SJSA1 (cell line): ENCODE results near the gene TSPAN13. TPM values are rescaled to one million over a fixed set of nuclear protein-coding genes. Genes with fewer than 3 reads are reported as not detected.
A peak's percentile ranks its signal among the peaks of the same experiment; 100 is the strongest.
"Not testable (repeated sequence)": the region's sequence is repeated elsewhere in the genome, so short reads cannot be mapped to it uniquely, and the experiment has no call there.

Experiments
- DNase-seq, 2 experiments: peaks; one replicate each; pipeline ENCODE4 v3.0.0-alpha.2; 2015 to 2020; ENCODE audit warnings: low spot score in 2 of 2, low read depth in 1 of 2
- H3K27ac ChIP-seq: fragments of 250-450 bp; sonication (Bioruptor Pico); 2 replicates; pipeline ENCODE4 v1.5.1; 2020; ENCODE audit warnings: mild to moderate bottlenecking, moderate library complexity
- H3K27me3 ChIP-seq: fragments of 250-450 bp; sonication (Bioruptor Pico); replicated peaks from 2 replicates; pipeline ENCODE4 v1.5.1; 2020; ENCODE audit warnings: mild to moderate bottlenecking, moderate library complexity
- H3K36me3 ChIP-seq: fragments of 250-450 bp; sonication (Bioruptor Pico); 2 replicates; pipeline ENCODE4 v1.5.1; 2020; ENCODE audit warnings: mild to moderate bottlenecking
- H3K4me1 ChIP-seq: fragments of 250-450 bp; sonication (Bioruptor Pico); replicated peaks from 2 replicates; pipeline ENCODE4 v1.6.1; 2021; ENCODE audit warnings: mild to moderate bottlenecking
- H3K4me3 ChIP-seq: fragments of 250-450 bp; sonication (Bioruptor Pico); 2 replicates; pipeline ENCODE4 v1.5.1; 2020; ENCODE audit warnings: mild to moderate bottlenecking
- H3K9me3 ChIP-seq: fragments of 250-450 bp; sonication (Bioruptor Pico); replicated peaks from 2 replicates; pipeline ENCODE4 v1.5.1; 2020; ENCODE audit warnings: mild to moderate bottlenecking
- total RNA-seq: library from RNA; depleted of rRNA; stranded (reverse); fragments of >200 nt; shearing (Covaris generic); gene quantifications from 2 replicates; pipeline ENCODE4 v1.2.3, GENCODE V29; 2014

The TSPAN13 gene
- total RNA-seq, 1 experiment from 2014 or later = 64.3 TPM

DNA sequence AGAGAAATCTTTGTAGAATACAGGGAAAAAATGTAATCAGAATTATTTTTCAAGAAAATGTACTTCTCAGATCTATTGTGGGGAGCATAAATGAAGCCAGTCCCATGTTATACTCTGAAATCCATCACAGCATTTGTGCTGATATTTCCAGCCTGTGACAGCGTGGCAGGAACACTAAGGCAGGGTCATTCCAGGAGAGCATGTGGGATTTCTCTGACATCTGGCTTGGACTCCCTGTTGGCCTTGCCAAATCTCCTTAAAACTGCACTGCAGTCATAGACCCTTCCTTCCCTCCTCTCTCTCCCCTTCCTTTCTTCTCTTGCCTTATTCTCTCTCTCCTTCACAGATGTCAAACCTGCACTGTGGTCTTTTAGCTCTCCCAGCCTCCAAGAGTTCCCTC lies 6.5 kb upstream of the TSPAN13 start:
- Histone ChIP-seq H3K36me3 (no peaks in the 10 kb centered on the region), H3K4me1 (peaks cover 23% of the 10 kb centered on the region)

DNA sequence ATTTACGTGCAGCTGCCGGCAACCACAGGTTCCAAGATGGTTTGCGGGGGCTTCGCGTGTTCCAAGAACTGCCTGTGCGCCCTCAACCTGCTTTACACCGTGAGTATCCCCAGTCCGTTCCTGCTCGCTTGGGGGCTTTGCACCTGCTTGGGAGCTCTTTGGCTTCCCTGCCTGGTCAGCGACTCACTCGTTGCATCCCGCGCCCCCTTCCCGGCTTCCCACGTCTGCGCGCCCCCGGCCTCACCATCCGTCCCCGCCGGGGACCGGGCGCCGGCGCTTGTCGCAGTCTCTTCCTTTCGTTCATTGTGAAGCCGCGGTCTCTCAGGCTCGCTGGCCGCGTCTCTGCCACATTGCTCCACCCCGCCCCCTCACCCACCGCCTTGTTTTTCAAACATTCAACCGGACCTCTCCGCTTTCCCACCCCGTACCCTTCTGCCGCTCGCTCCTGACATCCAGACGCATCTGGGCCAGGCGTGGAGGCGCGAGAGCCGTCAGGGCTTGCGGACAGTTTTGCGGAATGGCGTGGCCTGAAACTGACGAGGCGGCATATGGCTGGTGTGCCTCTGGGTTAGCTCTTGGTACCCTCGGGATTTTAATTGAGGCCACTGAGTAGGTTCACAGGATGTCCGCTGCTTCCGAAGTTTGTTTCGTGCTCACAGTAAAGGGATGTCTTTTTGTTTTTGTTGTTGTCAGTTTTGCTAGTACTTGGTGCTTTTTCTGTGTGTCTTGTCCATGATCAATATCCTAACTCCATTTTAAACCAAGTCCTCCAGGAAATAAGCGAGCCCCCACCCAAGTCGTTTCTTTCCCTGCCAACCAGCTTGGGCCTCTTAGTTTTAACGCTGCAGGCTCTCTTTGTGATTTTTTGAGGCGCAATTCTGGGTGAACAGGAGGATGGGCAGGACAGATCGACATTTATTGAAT lies 639 bp downstream of the TSPAN13 start:
- Histone ChIP-seq H3K9me3 (no peaks in the 10 kb centered on the region), H3K4me1 (peaks cover 13% of the 10 kb centered on the region), H3K27me3 (no peaks in the 10 kb centered on the region), H3K36me3 (no peaks in the 10 kb centered on the region), H3K4me3 (peak overlapping the region; percentile 59), H3K27ac (no peak overlapping the region)
- DNase-seq = peak; percentile 61 to 62

More for the DNA sequence above, 6.5 kb upstream of the TSPAN13 start:
- H3K4me3 ChIP-seq = no peak overlapping the region
- DNase-seq = no peak
- no peaks in the 10 kb centered on the region for H3K9me3 ChIP-seq
- H3K27me3 ChIP-seq = no peaks in the 10 kb centered on the region
- H3K27ac ChIP-seq = no peak overlapping the region

DNA sequence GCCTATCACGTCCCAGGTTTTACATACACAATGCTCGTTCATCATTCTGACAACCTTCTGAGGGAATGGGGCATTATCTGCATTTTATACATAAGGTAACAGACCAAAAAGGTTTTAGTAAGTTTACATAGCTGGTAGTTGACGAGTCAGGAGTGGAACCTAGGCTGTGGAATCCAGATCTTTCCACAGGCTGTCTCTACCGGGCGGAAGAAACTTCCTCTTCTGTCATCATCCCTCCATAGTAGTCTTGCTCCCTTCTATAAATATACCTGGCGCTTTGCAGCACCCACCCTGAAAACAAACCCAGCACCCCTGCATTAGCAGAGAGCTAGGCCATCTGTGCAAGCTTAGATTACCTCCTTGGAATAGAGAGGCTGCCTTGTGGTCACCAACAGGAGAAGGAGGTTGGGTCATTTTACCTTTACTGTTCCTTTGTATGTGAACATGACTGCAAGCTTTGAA lies 1.3 kb downstream of the TSPAN13 start:
- Histone ChIP-seq H3K4me3 (peak overlapping the region; percentile 59), H3K27me3 (no peaks in the 10 kb centered on the region), H3K27ac (no peak overlapping the region), H3K4me1 (peaks cover 13% of the 10 kb centered on the region), H3K36me3 (no peaks in the 10 kb centered on the region), H3K9me3 (no peaks in the 10 kb centered on the region)
- peak in 1 of 2 experiments; percentile 23 for DNase-seq

DNA sequence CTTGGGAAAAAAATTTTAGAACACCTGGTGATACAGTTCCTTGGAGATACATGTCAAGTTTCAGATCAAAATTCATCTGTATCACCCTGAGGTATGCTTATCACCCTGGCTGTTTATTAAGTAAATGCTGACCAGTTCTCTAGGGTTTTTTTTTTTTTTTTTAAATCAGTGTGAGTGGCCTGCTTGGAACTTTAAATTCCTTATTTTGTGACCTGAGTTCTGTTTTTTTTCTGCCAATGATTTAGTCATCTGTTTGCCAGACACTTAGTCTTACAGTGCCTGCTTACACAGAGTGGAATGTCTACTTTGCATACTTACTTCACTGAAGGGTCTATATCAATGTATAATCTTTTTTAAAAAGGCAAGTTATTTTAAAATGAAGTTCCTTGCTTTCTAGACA lies 1.8 kb downstream of the TSPAN13 start:
- H3K27ac ChIP-seq = no peak overlapping the region
- H3K36me3 ChIP-seq = no peaks in the 10 kb centered on the region
- H3K27me3 ChIP-seq = no peaks in the 10 kb centered on the region
- H3K9me3 ChIP-seq = no peaks in the 10 kb centered on the region
- peak in 1 of 2 experiments; percentile 22 for DNase-seq
- H3K4me3 ChIP-seq = no peak overlapping the region
- peaks cover 13% of the 10 kb centered on the region for H3K4me1 ChIP-seq

DNA sequence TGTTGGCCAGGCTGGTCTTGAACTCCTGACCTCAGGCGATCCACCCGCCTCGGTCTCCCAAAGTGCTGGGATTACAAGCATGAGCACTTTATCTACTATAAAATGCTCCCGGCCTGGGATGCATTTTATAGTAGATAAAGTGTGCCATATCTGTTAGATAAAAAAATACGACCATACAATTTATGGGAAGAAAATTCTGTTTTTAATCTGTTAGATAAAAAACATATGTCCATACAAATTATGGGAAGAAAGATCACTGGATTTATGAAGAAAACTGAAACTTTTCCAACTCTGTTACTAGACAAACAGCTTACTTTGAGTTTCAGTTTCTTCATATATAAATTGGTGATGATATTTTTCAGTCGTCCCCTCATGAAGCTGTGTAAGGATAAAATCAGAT lies 4.5 kb downstream of the TSPAN13 start:
- H3K4me3 ChIP-seq = no peak overlapping the region
- H3K4me1 ChIP-seq = peaks cover 13% of the 10 kb centered on the region
- H3K27ac ChIP-seq = no peak overlapping the region
- H3K27me3 ChIP-seq = no peaks in the 10 kb centered on the region
- H3K9me3 ChIP-seq = no peaks in the 10 kb centered on the region
- no peak for DNase-seq
- H3K36me3 ChIP-seq = no peaks in the 10 kb centered on the region

DNA sequence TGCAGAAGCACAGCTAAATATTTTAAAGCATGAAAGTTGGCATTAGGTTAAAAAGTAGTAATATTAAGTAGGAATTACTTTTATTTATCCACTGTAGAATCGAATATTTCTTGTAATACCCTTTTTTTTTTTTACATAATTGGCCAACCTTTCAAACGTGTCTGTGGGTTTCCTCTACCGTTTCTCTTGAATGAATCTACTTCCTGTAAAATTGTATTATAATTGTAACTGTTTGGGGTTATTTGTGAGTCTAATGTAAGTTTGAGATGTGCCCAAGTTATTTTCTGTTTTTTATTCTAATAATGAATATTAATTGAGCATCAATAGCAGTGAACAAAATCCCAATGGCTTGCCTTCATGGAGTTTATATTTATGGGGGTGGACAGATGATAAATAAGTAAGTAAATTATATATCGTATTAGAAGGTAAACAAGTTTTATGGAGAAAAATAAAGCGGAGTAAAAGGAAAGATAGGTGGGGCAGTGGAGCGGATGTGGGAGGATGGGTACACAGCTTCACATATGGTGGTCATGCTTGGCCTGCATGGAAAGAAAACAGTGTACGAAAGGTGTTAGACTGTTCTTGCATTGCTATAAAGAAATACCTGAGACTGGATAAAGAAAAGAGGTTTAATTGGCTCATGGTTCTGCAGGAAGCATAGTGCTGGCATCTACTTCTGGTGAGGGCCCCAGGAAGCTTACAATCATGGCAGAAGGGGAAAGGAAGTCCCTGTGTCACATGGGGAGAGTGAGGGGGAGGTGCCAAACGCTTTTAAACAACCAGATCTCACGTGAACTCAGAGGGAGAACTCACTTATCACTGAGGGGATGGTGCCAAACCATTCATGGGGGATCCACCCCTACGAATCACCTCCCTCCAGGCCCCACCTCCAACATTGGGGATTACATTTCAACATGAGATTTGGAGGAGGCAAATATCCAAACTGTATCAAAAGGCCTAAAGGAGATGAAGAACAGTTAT lies 5.4 kb downstream of the TSPAN13 start:
- H3K27me3 ChIP-seq = no peaks in the 10 kb centered on the region
- H3K36me3 ChIP-seq = no peaks in the 10 kb centered on the region
- H3K9me3 ChIP-seq = no peaks in the 10 kb centered on the region
- H3K27ac ChIP-seq = no peak overlapping the region
- H3K4me3 ChIP-seq = no peak overlapping the region
- DNase-seq = no peak
- H3K4me1 ChIP-seq = peaks cover 13% of the 10 kb centered on the region

DNA sequence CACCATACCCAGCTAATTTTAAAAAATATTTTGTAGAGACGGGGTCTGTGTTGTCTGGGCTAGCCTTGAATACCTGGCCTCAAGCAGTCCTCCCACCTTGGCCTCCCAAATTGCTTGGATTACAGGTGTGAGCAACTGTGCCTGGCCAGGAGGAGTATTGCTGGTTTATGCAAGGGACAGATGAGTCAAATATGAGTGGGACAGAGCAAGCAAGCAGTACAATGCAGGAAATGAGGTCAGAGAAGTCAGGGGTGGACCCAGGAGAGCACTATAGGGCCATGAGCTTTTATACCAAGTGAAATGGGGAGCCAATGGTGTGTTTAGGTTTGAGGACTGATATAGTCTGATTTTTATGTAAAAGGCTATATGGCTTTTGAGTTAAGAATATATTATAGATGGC lies 6.3 kb downstream of the TSPAN13 start:
- Histone ChIP-seq H3K36me3 (no peaks in the 10 kb centered on the region), H3K9me3 (no peaks in the 10 kb centered on the region), H3K4me3 (no peak overlapping the region), H3K4me1 (peaks cover 9% of the 10 kb centered on the region), H3K27me3 (no peaks in the 10 kb centered on the region), H3K27ac (no peak overlapping the region)
- DNase-seq = no peak

DNA sequence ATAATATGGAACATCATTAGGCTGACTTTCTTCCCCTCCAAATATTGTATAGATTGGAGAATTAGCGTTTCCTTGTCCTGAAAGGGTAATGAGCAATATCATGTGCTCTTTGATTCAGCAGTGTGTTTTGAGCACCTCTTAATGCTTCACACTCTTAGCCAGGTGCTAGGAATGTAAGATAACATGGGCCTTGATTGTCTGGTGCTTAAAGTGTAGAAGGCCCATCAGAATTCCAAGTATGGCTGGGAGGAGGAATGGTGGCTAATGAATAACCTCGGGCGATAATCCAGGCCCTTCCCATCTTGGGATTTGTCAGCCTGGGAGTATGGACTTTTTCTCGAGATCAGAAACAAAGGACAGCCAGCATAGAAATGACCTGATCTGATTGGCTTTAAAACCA lies 8.6 kb downstream of the TSPAN13 start:
- Histone ChIP-seq H3K4me1 (no peaks in the 10 kb centered on the region), H3K4me3 (no peak overlapping the region), H3K36me3 (no peaks in the 10 kb centered on the region), H3K27ac (no peak overlapping the region), H3K27me3 (no peaks in the 10 kb centered on the region), H3K9me3 (no peaks in the 10 kb centered on the region)
- no peak for DNase-seq

DNA sequence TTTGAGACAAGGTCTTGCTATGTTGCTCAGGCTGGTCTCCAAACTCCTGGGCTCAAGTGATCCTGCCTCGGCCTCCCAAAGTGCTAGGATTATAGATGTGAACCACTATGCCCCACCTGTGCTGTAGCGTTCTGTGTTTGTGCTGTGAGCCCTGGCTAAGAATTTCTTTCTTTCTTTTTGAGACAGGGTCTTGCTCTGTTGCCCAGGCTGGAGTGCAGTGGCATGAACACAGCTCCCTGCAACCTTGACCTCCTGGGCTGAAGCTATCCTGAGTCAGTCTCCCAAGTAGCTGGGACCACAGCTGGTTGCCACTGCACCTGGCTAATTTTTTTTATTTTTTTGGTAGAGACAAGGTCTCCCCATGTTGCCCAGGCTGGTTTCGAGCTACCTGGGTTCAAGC lies 11.4 kb downstream of the TSPAN13 start:
- Histone ChIP-seq H3K27ac (no peak overlapping the region), H3K4me3 (no peak overlapping the region), H3K36me3 (no peaks in the 10 kb centered on the region), H3K4me1 (no peaks in the 10 kb centered on the region), H3K27me3 (no peaks in the 10 kb centered on the region), H3K9me3 (no peaks in the 10 kb centered on the region)
- no peak for DNase-seq

DNA sequence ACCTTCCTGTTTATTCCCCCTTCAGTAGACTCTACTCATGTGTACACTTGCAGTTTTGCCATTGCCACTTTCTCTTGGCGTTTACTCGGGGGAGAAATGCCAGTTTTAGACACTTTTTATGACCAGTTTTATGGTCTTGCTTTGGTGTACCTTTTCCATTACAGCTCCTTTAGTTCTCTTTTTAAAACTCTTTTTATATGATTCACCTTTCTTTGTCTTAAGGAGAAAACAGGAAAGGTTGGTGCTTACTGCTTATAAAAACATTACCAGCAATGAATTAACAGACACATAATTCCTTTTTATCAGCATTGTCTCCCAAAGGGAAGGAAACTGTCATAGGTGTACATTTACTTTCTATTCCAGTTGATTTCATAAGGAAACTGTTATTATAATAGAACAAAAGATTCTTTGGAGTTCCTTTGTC lies 11.9 kb downstream of the TSPAN13 start:
- Histone ChIP-seq H3K9me3 (no peaks in the 10 kb centered on the region), H3K27me3 (no peaks in the 10 kb centered on the region), H3K4me3 (no peak overlapping the region), H3K4me1 (no peaks in the 10 kb centered on the region), H3K27ac (no peak overlapping the region), H3K36me3 (no peaks in the 10 kb centered on the region)
- no peak for DNase-seq

DNA sequence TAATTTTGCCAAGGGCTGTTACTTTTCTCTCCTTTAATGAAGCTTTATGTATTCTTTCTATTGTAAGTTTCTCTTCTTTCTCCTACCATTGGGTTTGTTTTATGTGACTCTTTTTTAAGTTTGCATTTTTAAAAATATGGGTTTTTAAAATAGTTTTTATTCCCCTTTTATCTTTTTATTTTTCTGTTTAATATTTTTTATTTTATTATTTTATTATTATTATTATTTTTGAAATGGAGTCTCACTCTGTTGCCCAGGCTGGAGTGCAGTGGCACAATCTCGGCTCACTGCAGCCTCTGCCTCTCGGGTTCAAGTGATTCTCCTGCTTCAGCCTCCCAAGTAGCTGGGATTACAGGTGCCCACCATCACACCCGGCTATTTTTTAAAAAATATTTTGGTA lies 16.4 kb downstream of the TSPAN13 start:
- H3K4me3 ChIP-seq, H3K36me3 ChIP-seq, H3K9me3 ChIP-seq, DNase-seq, H3K4me1 ChIP-seq, H3K27me3 ChIP-seq, H3K27ac ChIP-seq: not testable (repeated sequence)

DNA sequence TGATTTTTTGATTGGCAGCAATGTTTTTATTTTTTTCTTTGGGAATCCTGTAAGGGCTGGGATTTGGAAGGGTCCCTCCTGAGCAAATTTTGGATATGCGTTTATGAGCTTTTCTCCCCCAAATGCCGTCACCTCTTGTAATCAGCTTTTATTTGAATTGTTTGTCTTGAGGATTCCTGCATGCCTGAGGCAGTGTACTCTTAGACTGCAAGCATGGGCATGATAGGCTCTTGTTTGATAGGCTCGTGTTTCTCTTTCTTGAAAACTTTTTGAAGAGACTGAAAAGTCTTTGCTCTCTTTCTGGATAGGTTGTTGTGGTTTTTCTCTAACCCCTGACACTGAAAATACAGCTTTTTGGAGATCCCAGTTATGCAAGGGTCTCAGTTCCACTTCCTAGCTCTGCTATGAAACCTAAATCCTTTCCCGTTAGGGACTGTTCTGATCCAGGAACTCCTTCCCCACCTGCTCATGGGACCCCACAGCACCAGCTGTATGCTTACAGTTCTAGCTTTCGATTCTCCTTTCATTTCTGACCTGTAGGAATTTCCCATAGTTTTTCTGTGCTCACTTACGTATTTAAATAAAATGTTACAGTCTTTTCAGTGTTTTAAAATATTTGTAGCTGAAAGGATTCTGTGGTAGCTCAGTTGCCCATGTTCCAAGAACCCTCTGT lies 17.2 kb downstream of the TSPAN13 start:
- Histone ChIP-seq H3K27me3 (no peaks in the 10 kb centered on the region), H3K4me3 (no peak overlapping the region), H3K9me3 (no peaks in the 10 kb centered on the region), H3K36me3 (no peaks in the 10 kb centered on the region), H3K4me1 (0 out of 2 replicates have a peak, but pooled peaks cover 3% of the 10 kb centered on the region), H3K27ac (no peak overlapping the region)
- DNase-seq = no peak

DNA sequence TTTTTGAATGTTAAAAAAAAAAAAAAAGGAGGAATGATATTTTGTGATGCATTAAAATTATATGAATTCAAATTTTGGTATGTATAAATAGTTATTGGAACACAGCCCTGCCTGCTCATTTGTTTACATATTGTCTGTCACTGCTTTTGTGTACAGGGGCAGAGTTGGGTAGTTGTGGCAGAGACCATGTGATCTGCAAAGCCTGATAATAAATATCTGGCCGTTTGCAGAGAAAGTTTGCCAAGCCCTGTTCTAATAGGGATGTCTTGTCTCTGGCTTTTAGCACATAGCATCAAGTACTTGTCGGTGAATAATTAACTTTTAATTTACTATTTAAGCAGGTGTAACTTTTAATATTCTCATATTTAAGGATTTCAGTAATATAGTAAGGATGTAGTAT lies 19.8 kb downstream of the TSPAN13 start:
- no peak overlapping the region for H3K27ac ChIP-seq
- H3K9me3 ChIP-seq = no peaks in the 10 kb centered on the region
- H3K4me1 ChIP-seq = 0 out of 2 replicates have a peak, but pooled peaks cover 3% of the 10 kb centered on the region
- no peaks in the 10 kb centered on the region for H3K27me3 ChIP-seq
- no peak overlapping the region for H3K4me3 ChIP-seq
- no peaks in the 10 kb centered on the region for H3K36me3 ChIP-seq
- no peak for DNase-seq
